Dedifferentiated amniotic fluid mesenchymal stem cell (primary cell): ENCODE measurements around the gene CES5A.
"Not testable (repeated sequence)": the region's sequence is repeated elsewhere in the genome, so short reads cannot be mapped to it uniquely, and the experiment has no call there.

ENCODE experiments used
- DNase-seq: peaks from one replicate; pipeline ENCODE4 v3.0.0-alpha.2; 2016; ENCODE audit errors: extremely low spot score

Gene CES5A

DNA sequence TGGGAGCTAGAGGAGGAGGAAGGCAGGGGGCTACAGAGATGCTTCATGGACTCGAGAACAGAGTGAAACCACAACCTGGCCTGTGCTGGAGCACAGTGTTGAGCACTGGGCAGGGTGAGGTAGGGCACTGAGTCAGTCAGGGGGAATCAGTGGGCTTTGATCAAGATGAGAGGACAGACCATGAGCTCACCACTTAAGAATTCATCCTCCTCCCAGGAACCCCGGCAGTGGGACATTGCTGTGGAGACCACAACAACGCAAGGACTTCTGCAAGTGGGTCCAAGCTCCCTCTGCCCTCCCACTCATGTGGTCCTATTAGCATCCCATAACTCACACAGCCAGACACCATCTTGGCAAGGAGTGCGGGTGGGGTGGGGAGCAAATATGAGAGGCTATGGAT lies 1.7 kb upstream of the CES5A start:
- no peak for DNase-seq

DNA sequence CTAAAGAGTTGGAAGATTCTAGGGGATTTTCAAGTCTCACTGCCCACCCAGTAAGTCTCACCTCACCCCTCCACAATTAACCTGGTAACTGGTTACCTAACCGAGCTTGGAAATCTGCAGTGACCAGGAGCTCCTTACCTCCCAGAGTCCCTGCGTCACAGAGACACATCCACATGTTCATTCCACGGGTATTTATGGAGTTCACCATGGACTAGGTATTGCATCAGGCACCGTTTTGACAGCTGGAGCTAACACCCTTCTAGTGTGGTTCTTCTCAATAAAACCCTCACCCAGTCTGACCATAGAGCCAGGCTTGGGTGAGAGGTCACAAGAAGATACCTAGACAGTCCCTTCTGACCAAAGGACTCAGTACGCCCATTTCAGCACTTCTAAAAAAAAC lies 2.1 kb downstream of the CES5A start:
- DNase-seq: no peak

DNA sequence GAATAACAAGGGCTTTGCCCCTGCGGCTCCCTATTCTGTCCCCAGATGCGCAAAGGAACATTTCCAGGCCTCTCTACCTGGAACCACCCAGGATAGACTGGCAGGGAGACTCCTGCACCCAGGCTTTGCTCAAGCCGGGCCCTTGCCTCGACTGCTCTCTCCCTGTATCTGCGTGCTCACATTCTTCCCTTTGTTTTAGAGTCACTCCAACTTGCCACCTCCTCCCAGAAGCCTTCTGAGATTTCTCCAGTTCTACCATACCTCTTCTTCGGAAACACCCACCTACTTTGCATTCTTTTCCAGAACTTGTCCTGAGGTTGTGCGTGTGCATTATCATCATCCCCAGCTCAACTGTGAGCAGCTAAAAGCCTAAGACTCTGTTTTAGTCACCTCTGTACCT lies 3.0 kb downstream of the CES5A start:
- no peak for DNase-seq

DNA sequence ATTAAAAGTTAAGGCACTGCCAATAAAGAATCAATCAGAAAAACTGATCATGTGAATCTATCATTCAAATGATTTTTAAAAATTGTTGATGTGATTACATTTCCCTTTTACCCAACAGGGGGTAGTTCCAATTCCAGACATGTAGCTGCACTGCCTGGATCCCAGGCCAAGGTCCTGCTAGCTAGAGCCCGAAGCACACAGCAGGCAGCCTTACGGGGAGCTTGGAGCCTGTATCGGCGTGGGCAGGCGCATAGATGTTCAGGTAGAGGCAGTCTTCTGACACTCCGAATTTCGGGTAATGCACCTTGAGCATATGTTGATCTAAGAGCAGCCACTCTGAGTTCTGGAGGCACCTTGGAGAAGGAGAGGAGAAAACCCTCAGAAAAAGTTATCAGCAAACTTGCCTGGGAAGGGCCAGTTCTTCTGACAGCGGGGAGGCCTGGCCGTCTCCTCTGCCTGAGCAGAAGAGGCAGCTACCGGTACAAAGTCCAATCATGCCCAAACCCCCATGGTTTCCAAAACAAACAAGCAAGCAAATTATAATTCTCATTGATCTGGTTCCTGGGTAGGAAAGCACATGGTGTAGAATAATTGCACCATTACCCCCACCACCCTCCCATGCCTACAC lies 3.6 kb downstream of the CES5A start:
- no peak for DNase-seq

DNA sequence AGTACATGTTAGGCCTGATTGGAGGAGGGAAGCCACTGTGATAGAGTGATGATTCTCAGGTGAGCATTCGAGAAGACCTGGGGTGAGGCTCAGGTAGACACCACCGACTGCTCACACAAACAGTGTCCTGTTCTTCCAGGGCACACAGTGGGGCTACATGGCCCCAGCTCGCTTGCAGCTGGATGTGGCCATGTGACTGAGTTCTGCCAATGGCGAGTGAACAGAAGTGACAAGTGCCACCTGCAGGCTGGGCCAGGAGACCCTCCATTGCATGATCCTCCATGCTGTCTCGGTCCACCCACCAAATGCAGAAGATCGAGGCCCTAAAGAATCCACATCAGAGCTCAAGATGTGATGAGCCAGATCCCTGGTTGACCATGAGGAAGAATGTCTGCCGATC lies 6.2 kb downstream of the CES5A start:
- no peak for DNase-seq

DNA sequence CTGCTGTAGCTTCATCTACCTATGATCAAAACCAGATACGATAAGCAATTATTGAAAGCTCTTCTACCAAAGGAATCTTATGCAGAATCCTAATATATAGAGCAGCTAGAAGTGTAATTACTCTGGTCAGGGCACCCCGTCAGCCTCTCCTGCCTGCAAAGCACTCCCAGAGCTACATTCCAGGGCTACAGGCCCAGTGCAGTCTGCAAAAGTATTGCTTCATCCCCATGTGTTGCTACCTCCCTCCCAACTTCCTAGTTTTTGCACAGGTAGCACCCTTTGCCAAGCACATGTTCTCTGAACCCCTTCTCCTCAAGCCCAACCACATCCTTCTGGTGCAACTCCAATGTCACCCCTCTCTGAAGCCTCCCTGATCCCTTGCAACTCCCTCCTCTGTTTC lies 7.0 kb downstream of the CES5A start:
- no peak for DNase-seq

DNA sequence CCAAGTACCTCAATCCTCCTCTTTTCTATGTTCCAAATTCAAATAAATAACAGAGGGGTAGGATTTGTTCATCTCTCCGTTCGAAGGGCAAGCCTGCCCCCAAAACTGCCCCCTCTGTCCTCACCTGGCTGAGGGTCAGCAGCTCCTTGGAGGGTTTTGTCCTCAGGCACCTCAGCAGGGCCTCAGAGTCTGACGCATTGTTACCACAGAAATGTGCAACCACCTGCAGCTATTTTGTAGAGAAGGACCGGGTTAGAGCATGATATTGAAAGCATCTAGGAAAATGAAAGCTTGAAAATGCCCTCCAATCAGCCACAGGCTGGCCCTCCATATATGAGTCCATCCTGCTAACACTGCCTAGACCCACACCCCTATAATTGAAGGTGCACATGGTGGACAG lies 13.9 kb downstream of the CES5A start:
- DNase-seq: no peak

DNA sequence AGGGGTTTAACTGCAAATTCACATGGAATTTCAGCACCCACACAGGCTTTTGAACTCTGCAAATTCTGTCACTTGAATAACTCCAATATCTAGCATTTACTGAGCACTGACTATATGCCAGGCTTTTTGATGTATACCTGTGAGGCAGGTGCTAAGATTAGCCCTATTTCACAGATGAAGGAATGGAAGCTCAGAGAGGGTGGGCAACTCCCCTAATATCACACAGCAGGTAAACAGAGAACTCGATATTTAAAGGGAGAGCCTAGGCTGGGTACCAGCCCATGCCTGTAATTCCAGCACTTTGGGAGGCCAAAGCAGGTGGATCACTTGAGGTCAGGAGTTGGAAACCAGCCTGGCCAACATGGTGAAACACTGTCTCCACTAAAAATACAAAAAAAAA lies 17.5 kb downstream of the CES5A start:
- DNase-seq: not testable (repeated sequence)

DNA sequence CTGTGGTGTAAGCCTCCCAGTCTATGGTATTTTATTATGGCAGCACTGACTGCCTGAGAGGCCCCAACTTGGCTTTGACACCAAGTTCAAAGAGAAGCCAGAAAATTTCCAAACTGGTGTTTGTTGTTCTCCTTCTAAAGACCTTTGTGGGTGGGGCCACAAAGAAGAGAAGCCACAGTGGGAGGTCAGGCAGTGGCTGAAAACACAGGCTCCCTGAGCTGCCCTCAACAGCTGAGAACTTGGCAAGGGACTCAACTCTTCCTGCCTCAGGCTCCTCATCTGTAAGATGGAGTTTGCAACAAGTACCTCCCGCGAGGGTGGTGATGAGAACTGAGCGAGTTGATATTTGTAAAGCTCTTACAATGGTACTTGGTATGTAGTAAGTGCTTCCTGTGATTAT lies 18.2 kb downstream of the CES5A start:
- no peak for DNase-seq

DNA sequence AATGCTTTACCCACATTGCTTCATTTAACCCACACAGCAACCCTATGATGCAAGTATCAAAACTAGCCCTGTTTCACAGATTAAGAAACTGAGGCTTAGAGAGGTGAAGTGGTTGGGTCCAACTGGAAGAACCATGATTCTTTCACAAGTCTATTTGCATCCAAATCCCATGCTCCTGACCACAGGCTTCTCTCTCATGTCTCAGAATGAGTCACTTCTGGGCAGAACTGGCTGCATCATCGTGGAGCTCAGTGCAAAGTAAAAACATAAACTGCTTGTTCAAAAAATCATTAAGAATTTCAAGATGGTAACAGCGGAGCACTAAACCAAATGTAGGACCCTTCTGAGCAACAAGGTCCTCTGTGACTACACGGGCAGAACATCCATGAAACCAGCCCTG lies 22.1 kb downstream of the CES5A start:
- no peak for DNase-seq

DNA sequence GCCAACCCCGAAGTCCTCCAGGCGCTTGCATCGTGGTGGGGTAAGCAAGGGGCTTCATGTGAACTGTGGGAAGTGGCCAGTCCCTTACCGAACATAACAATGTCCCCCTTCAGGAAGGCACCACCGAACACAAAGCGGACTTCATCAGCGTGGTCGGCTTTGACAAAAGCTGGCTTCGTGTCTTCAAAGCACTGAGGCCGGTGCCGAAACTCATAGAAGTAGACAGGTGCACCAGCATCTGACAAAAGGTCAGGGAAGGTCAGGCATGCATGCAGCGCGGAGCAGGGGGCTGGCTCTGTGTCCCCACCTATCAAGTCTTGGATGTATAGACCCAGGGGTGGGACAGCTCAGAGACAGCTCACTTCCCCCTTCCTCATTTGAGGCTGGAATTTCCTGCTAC lies 25.6 kb downstream of the CES5A start:
- DNase-seq: no peak

DNA sequence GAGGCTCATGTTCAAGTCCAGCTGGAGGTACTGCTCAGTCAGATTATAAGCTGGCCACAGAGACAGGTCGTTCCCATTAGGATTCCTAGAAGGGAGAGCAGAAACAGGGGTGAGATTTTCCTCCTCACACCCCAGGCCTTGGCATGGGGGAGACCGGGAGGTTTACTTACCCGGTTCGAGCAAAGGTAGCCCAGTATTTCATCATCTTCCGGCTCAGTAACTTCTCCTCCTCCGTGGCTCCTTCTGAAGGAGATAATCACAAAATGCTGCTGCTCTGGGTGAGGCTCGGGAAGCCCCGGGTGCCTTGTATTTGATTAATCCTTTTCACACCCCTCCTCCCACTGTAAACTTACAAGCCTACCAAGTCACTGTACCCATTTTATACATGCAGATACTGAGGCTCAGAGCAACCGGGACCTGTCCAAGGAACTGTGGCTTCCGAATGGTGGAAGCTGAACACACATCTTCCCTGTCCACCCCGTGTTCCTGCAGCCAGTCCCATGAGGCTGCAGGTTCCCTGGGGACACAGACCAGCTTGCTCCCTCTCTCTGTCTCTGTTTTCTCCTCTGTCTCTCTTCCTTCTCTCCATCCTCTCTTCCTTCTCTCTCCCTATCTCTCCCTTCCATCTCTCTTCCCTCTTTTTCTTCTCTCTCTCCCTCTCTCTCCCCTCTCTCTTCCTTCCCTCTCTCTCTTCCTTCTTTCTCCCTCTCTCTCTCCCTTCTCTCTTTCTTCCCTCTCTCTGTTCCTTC lies 28.4 kb downstream of the CES5A start:
- DNase-seq: no peak

DNA sequence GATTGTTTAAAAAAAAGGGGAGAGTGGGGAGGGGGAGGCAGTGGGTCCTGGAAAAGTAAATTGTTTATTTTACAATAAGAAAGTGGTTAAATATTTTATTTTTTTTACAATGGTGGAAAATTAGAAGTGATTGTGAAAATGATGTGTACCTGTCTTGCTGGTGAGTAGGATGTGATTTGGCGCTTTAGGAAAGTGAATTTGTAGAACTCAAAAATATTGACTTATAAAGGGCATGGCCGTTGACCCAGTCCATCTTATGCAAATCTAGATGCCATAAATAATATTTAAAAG lies 32.1 kb downstream of the CES5A start:
- DNase-seq: no peak

DNA sequence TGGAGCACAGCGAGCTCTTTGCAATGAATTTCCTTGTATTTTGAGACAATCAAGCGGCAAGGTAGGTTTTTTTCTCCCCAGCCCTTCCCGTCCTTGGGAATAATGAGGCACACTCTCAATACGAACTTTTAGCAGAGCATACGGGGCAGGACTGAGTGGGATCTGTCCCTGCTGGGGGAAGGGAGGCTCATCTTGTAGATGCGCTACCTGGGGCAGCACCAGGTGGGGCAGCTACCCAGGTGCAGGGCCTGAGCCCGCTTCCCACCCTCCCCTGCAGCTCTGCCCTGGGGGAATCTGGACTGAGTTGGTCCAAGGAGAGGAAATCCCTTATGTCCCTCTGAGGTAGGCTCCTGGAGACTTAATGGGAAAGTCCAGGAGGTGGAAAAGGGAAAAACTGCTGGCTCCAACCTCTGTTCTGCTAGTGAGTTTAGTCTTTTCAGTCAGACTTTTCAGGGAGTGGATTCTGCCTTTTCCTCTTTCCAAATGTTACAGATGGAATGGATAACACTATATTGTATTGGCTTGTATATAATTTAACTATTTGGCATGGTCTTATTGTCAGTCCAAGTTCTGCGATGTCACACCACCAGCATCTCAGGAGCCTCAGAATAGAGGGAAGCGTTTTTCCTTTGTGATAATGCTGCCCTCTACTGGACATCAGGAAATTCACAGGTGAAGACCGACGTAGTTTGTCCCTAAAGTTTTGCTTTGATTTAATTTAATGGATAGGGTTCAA lies 32.6 kb downstream of the CES5A start:
- DNase-seq: peak; percentile 56

DNA sequence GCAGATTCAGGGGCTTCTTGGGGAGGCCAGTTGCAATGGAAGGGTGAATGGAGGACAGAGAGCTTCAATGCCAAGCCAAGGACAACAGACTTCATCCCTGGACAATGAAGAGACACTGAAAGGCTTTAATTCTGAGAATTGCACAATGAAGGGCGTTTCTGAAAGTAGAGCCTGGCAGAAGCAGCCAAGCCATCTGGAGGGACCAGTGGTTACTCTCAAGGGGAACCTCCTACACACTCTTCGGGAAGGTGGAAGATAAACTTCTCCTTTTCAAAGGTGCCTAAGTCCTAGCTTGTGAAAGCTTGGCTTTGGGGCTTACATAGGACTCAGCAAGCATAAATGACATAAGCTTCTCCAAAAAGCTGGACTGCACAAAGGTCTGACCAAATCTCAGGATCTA lies 36.1 kb downstream of the CES5A start:
- DNase-seq: no peak

DNA sequence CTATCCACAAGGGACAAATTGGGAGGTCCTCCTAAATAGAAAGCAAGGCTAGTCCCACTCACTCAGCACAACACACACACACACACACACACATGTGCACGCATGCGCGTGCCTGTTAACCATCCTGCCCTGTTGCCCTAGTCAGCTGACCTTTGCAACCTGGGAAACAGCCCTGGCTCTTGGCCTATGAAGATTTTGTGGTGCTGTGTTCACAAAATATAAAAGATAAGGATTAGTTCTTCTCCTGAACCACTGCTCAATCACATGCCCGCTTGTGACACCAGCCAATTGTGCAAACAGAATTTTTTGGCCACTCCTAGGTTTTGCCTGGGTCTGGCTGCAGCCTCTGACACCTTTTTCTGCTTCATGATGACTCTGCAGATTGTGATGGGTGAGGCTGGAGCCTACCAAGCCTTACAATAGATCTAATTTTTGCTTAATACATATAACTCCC lies 39.0 kb downstream of the CES5A start:
- no peak for DNase-seq

DNA sequence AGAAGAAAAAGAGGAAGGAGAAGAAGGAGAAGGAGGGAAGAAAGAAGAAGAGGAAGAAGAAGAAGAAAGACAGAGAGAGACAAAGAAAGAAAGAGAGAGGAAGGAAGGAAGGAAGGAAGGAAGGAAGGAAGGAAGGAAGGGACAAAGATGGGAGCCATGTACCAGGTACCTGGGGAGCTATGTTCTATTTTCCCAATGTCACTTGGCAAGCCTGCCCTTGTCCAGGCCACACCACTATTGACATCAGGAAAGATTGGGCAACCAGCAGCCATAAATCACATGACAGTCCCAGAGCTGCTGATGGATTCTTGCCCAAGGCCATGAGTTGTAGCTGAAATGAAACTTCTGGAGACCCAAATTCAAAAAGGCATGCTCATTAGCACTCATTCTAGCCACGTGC lies 39.6 kb downstream of the CES5A start:
- no peak for DNase-seq

DNA sequence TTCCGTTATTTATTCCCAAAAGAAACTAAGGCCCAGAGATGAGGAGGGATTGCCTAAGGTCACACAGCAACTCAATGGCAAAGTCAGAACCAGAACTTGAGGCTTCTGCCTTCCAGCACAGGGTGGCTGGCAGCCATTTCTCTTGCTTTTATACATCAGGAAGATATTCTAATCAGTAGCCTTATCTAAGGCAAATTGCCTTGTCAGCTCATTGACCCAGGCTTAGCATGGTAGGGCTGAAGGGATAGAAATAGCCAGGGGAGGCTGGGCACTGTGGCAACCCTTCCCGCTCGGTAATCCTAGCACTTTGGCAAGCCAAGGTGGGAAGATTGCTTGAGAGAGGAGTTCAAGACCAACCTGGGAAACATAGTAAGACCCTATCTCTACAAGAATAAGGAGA lies 40.0 kb downstream of the CES5A start:
- DNase-seq: not testable (repeated sequence)

DNA sequence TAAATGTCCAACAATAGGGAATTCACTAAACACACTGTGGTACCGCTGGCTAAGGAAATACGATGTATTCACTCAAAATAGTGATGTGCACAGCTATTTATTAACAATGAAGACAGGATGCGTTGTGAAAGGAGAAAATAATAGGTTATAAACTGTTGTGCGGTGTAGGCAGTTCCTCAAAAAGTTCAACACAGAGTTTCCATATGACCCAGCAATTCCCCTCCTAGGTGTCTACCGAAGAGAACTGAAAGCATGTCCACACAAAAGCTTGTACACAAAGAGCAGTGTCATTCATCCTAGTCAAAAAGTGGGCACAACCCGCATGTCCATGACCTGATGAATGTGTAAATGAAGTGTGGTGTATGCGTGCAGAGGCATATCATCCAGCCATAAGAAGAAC lies 41.1 kb downstream of the CES5A start:
- DNase-seq: no peak

DNA sequence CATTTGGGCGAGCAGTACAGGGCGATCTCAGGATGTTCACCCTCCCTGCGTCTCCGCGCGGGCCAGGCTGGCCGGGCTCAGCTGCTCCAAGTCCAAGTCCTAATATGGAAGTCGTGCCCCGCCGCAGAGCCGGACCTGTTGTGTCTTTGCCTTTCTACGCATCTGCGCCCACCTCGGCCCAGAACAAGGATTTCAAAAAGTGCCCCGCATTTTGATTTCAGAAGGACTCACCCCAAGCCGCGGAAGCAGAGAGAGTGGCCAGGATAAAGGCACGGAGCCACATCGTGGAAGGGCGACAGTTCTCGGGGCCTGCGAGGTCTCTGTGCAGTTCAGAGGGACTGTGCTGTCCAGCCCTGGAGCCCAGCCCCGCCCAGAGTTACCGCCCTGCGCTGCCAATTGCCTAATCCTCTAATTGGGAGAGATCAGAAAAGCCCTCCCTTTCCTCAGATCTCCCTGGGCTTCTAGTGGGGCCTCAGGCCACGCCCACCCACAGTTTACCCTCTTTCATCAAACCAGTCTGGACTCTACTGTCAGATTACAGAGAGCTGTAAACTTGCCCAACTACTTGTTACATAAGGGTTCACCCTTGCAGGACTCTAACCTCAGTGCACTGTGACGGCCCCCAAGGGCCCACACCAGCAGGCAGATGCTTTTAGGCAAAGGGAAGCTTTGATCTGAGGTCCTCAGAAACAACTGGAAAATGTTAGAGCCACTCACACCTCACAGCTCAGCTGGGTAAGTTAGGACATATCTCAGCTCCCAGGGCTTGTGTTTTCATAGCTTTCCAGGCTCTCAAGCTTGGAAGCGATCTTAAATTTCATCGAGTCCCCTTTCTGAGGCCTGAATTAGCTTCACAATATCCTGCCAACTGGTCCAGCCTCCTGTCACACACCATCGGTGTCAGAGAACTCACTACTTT lies 42.1 kb downstream of the CES5A start, which contains the start of gene CES1:
CES1 (minus strand) TSS at position 324 of the 919 bp plus-strand sequence; CDS start at position 283, 41 bp downstream.
- DNase-seq: no peak

DNA sequence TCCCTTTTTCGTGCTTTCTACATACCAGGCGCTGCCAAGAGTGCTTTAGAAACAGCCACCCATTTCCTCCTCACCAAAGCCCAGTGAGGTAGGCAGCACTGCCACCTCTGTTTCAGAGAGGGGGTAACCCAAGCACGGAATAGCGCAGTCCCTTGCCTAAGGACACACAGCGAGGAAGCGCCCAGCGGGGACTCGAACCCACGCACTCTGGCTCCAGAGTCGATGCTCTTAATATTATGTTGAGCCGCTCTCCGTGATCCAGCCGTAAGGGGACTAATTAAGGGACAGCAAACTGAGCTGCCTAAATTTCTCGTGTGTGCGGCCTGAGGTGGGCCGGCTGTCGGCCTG lies 42.8 kb downstream of the CES5A start:
- DNase-seq: no peak

DNA sequence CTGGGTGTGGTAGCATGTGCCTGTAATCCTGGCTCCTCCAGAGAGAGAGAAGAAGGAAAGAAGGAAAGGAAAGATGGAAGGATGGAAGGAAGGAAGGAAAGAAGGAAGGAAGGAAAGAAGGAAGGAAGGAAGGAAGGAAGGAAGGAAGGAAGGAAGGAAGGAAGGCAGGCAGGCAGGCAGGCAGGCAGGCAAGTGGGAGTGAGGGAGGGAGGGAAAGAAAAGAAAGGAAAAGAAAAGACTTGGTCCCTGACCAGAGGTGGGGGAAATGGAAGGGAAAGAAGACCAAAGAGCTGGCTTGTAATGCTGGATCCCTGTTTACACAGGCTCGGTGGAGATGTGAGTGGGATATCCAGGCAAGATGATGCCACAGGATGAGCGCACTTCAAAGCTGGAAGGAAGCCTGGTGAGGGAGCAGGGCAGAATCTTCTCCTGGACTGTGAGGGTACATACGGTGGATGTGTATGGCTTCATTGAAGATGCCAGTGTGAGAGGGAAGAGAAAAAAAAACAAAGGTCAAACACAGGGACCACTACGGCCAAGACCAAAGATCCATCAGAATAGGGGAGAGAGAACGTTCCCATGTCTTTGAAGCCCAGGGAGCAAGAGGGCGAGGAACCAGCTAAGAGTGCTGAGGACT lies 44.4 kb downstream of the CES5A start:
- no peak for DNase-seq
